Measurements from ENCODE around the gene MAP2K7.

DNA sequence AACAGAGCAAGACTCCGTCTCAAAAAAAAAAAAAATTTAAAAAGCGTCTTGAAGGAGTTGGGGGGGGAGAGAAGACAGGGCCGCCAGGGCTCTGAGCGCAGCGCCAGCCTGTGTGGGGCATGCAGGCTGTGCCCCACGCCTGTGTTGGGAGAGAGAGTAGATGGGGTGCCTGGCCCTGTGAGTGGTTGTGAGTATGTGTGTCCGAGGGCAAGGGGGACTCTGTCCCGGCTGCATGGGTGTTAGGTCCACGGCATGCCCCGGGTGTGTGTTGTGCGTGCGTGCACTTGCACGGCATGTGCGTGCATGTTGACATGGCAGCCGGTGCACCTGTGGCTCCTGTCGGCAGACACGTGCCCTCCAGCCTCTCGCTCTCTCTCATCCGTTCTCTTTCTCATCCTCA, 3.4 kb downstream of the MAP2K7 start:
- TF ChIP-seq, protein P1, sequence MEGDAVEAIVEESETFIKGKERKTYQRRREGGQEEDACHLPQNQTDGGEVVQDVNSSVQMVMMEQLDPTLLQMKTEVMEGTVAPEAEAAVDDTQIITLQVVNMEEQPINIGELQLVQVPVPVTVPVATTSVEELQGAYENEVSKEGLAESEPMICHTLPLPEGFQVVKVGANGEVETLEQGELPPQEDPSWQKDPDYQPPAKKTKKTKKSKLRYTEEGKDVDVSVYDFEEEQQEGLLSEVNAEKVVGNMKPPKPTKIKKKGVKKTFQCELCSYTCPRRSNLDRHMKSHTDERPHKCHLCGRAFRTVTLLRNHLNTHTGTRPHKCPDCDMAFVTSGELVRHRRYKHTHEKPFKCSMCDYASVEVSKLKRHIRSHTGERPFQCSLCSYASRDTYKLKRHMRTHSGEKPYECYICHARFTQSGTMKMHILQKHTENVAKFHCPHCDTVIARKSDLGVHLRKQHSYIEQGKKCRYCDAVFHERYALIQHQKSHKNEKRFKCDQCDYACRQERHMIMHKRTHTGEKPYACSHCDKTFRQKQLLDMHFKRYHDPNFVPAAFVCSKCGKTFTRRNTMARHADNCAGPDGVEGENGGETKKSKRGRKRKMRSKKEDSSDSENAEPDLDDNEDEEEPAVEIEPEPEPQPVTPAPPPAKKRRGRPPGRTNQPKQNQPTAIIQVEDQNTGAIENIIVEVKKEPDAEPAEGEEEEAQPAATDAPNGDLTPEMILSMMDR (IDR thresholded peaks at IDR 0.05), result no peak
- TF ChIP-seq POLR2A (IDR thresholded peaks at IDR 0.05), result no peak

All from lower leg skin (tissue), 3 donors.